Subcutaneous abdominal adipose tissue (tissue), 5 donors: ENCODE measurements around the gene RNF130.

Experiments used
- H3K27ac ChIP-seq: one replicate; pipeline ENCODE4 v1.7.0; 2013; ENCODE audit warnings: low read depth, mild to moderate bottlenecking, inconsistent platforms, low read length, moderate library complexity
- H3K27me3 ChIP-seq, 5 donors: one replicate each; pipeline ENCODE4 v1.7.0; 2013; ENCODE audit warnings: low read length in 5 of 5, inconsistent platforms in 1 of 5; ENCODE audit not compliant: control insufficient read depth in 5 of 5, insufficient read depth in 4 of 5
- H3K36me3 ChIP-seq, 5 donors: one replicate each; pipeline ENCODE4 v1.7.0; 2013; ENCODE audit warnings: low read length in 5 of 5; ENCODE audit not compliant: control insufficient read depth in 5 of 5, insufficient read depth in 5 of 5
- H3K4me1 ChIP-seq, 5 donors: one replicate each; pipeline ENCODE4 v1.7.0; 2013; ENCODE audit warnings: low read length in 5 of 5, mild to moderate bottlenecking in 3 of 5, moderate library complexity in 1 of 5; ENCODE audit not compliant: control insufficient read depth in 5 of 5, insufficient read depth in 5 of 5
- H3K4me3 ChIP-seq, 5 donors: one replicate each; pipeline ENCODE4 v1.7.0; 2013; ENCODE audit warnings: low read length in 5 of 5, low read depth in 1 of 5
- H3K9ac ChIP-seq, 5 donors: one replicate each; pipeline ENCODE4 v1.7.0; 2013; ENCODE audit warnings: low read length in 5 of 5, mild to moderate bottlenecking in 4 of 5, moderate library complexity in 3 of 5
- H3K9me3 ChIP-seq, 5 donors: one replicate each; pipeline ENCODE4 v1.7.0; 2013; ENCODE audit warnings: low read length in 5 of 5; ENCODE audit not compliant: control insufficient read depth in 5 of 5
- donor health status: healthy.
- donor health status: healthy.
- donor health status: healthy.
- donor health status: healthy.
- donor health status: healthy.

The RNF130 gene

GRCh38 chr5:180114304-180115003 is 42.9 kb upstream of the RNF130 start:
- Histone ChIP-seq H3K9me3 (no peaks in the 10 kb centered on the region), H3K9ac (no peak overlapping the region), H3K27me3 (peaks cover 3 to 10% (median 6%) of the 10 kb centered on the region in 5 donors), H3K27ac (no peak overlapping the region), H3K4me1 (no peaks in the 10 kb centered on the region), H3K36me3 (no peaks in the 10 kb centered on the region), H3K4me3 (no peak overlapping the region)

DNA sequence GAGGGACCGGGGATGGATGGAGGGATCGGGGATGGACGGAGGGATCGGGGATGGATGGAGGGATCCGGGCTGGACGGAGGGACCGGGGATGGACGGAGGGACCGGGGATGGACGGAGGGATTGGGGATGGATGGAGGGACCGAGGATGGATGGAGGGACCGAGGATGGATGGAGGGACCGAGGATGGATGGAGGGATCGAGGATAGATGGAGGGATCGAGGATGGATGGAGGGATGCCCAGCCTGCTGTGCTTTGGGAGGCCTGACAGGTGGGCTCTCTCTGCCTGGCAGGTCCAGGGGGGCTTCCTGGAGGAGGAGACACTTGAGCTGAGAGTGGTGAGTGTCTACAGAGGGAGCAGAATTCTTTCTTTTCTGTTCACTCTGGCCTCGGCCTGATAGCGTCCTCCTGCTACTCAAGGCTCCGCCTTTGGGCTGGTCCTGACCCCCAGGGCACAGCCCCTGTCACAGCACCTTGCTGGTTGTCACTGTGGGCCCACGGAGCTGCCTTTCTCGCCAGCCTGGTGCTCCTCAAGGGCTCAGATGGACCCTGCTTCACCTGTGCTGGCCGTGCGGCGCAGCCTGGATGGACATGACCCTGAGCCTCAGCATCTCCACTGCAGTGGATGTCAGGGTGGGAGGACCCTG is 42.2 kb upstream of the RNF130 start:
- H3K9me3 ChIP-seq, result peaks cover 0 to 2% (median 0%) of the 10 kb centered on the region in 5 donors
- H3K4me3 ChIP-seq, result no peak overlapping the region
- H3K4me1 ChIP-seq, result no peaks in the 10 kb centered on the region
- no peaks in the 10 kb centered on the region for H3K36me3 ChIP-seq
- H3K27ac ChIP-seq, result no peak overlapping the region
- no peak overlapping the region for H3K9ac ChIP-seq
- H3K27me3 ChIP-seq, result peaks cover 0 to 10% (median 6%) of the 10 kb centered on the region in 5 donors

- no peaks in the 10 kb centered on the region for H3K4me1 ChIP-seq
- peaks cover 0 to 6% (median 5%) of the 10 kb centered on the region in 5 donors for H3K27me3 ChIP-seq
Measured at GRCh38 chr5:180112181-180112861, 40.8 kb upstream of the RNF130 start.

DNA sequence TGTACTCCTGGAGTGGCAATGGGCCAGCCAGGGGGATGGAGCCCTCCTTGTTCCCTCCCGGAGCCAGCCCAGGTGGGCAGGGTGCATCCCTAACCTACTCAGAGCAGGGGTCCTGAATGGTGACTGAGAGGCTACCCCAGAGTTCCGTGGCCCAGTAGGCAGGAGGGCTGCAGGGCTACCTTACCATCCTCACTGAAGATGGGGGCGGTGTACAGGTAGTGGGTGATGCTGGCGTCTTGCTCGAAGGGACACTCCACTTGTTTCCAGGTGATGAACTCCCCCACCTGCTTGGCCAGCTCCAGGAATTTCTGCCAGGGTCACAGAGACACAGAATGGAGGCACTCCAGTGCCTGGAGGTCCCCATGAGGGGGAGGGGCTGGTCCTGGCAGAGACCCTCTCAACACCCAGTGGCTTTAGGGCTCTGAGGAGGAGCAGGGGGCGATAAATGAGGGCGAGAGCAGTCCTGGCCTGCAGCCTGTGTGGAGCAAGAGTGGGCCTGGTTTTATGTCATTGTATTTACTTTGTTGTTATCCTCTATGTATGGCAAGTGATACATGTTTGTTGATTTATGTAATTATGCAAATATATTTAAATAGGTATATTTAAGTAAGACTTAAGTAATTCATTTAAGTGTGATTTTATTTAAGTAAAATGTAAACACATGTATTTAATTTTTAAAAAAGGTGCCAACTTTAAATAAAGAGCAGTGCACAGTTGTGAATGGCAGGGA is 39.9 kb upstream of the RNF130 start:
- Histone ChIP-seq H3K27me3 (peaks cover 0 to 6% (median 5%) of the 10 kb centered on the region in 5 donors), H3K4me3 (no peak overlapping the region), H3K9ac (no peak overlapping the region), H3K4me1 (no peaks in the 10 kb centered on the region), H3K27ac (no peak overlapping the region), H3K9me3 (peaks cover 0 to 20% (median 8%) of the 10 kb centered on the region in 5 donors), H3K36me3 (no peaks in the 10 kb centered on the region)

More at GRCh38 chr5:180112181-180112861, 40.8 kb upstream of the RNF130 start:
- Histone ChIP-seq H3K4me3 (no peak overlapping the region), H3K36me3 (no peaks in the 10 kb centered on the region), H3K27ac (no peak overlapping the region), H3K9ac (no peak overlapping the region), H3K9me3 (peaks cover 0 to 11% (median 3%) of the 10 kb centered on the region in 5 donors)

GRCh38 chr5:180109920-180110319 is 38.4 kb upstream of the RNF130 start:
- Histone ChIP-seq H3K4me3 (no peak overlapping the region), H3K9ac (no peak overlapping the region), H3K4me1 (no peaks in the 10 kb centered on the region), H3K27ac (no peak overlapping the region), H3K27me3 (peaks cover 0 to 6% (median 4%) of the 10 kb centered on the region in 5 donors), H3K9me3 (peaks cover 0 to 25% (median 15%) of the 10 kb centered on the region in 5 donors), H3K36me3 (no peaks in the 10 kb centered on the region)

GRCh38 chr5:180107005-180107404 is 35.4 kb upstream of the RNF130 start:
- peaks cover 0 to 4% (median 0%) of the 10 kb centered on the region in 5 donors for H3K27me3 ChIP-seq
- H3K36me3 ChIP-seq, result no peaks in the 10 kb centered on the region
- peaks cover 0 to 28% (median 15%) of the 10 kb centered on the region in 5 donors for H3K9me3 ChIP-seq
- no peak overlapping the region for H3K9ac ChIP-seq
- no peaks in the 10 kb centered on the region for H3K4me1 ChIP-seq
- no peak overlapping the region for H3K27ac ChIP-seq
- no peak overlapping the region for H3K4me3 ChIP-seq

DNA sequence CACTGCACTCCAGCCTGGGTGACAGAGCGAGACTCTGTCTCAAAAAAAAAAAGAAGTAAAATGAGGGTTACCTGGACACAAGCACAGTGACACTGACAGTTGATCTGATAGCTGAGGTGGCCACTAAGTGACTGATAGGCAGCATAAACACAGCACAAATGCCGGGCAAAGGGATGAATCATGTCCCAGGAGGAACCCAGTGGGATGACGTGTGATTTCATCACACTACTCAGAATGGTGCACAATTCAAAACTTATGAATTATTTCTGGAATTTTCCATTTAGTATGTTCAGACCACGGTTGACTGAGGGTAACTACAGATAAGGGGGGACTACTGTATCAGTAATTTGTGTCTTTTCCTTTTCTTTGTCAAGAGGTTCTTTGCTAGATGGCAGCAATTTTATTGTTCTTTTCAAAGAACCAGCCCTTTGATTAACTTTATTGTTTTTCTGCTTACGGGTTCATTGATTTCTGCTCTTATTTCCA is 34.3 kb upstream of the RNF130 start:
- Histone ChIP-seq H3K27me3 (peaks cover 0 to 3% (median 0%) of the 10 kb centered on the region in 5 donors), H3K4me3 (no peak overlapping the region), H3K36me3 (no peaks in the 10 kb centered on the region), H3K27ac (no peak overlapping the region), H3K9me3 (peaks cover 0 to 28% (median 15%) of the 10 kb centered on the region in 5 donors), H3K9ac (no peak overlapping the region), H3K4me1 (no peaks in the 10 kb centered on the region)

DNA sequence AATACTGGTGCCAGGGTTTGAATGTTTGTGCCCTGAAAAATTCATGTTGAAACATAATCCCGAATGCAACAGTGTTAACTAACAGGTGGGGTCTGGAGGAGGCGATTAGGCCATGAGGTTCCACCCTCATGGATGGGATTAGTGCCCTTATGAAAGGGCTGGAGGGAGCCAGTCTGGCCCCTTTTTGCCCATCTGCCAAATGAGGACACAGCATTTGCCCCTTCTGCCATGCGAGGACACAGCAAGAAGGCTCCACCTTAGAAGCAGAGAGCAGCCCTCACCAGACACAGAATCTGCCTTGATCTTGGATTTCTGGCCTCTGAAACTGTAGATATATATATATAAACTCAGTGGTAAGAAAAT is 32.6 kb upstream of the RNF130 start:
- Histone ChIP-seq H3K27ac (no peak overlapping the region), H3K4me1 (no peaks in the 10 kb centered on the region), H3K27me3 (peaks cover 0 to 4% (median 0%) of the 10 kb centered on the region in 5 donors), H3K9me3 (peaks cover 0 to 28% (median 15%) of the 10 kb centered on the region in 5 donors), H3K36me3 (no peaks in the 10 kb centered on the region), H3K9ac (no peak overlapping the region), H3K4me3 (no peak overlapping the region)

GRCh38 chr5:180103487-180104167 is 32.1 kb upstream of the RNF130 start:
- Histone ChIP-seq H3K4me3 (no peak overlapping the region), H3K4me1 (no peaks in the 10 kb centered on the region), H3K36me3 (no peaks in the 10 kb centered on the region), H3K27me3 (peaks cover 0 to 4% (median 0%) of the 10 kb centered on the region in 5 donors), H3K9ac (no peak overlapping the region), H3K9me3 (peaks cover 0 to 25% (median 15%) of the 10 kb centered on the region in 5 donors), H3K27ac (no peak overlapping the region)
